ENCODE data around the gene NUP210L.
"Not testable (repeated sequence)": the region's sequence is repeated elsewhere in the genome, so short reads cannot be mapped to it uniquely, and the experiment has no call there.

The NUP210L gene

GRCh38 chr1:154094411-154094810 lies 60.5 kb downstream of the NUP210L start:
- DNase-seq: no peak

DNA sequence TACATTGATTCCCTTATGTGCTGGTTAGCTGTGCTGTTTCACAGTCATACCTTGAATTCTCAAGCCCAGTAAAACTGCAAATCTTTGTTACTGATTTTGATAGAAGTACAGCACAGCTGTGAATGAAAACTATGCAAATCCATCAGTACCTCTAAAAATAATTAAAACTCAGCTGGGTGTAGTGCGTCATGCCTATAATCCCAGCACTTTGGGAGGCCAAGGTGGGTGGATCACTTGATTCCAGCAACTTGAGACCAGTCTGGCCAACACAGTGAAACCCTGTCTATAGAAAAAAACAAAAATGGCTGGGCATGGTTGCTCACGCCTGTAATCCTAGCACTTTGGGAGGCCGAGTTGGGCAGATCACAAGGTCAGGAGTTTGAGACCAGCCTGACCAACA lies 61.2 kb downstream of the NUP210L start:
- no peak for DNase-seq

GRCh38 chr1:154091706-154092105 lies 63.2 kb downstream of the NUP210L start:
- no peak for DNase-seq

GRCh38 chr1:154087574-154087973 lies 67.3 kb downstream of the NUP210L start:
- DNase-seq: no peak

DNA sequence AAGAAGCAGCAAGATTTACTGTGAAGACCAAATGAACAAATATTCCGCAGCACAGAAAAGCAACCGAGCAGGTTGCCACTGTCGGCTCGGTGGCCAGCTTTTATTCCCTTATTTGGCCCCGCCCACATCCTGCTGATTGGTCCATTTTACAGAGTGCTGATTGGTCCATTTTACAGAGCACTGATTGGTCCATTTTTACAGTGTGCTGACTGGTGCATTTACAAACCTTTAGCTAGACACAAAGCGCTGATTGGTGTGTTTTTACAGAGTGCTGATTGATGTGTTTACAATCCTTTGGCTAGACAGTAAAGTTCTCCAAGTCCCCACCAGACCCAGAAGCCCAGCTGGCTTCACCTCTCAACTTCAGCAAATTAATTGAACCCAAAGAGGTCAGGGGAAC lies 71.8 kb downstream of the NUP210L start:
- DNase-seq: not testable (repeated sequence)

- DNase-seq: no peak
Observed at GRCh38 chr1:154081386-154082126, 73.3 kb downstream of the NUP210L start.

DNA sequence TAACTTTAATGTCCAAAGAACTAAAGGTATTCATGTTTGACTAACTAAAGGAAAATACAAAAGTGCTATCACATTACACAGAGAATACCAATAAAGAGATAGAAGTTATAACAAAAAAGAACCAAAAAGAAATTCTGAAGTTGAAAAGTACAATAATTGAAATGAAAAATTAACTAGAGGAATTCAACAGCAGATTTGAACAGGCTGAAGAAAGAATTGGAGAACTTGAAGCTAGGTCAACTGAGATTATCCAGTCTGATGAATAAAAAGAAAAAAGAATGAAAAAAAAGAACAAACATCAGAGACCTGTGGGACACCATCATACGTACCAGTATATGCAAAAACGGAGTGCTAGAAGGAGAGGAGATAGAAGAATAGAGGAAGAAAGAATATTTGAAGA lies 78.5 kb downstream of the NUP210L start:
- DNase-seq: no peak

DNA sequence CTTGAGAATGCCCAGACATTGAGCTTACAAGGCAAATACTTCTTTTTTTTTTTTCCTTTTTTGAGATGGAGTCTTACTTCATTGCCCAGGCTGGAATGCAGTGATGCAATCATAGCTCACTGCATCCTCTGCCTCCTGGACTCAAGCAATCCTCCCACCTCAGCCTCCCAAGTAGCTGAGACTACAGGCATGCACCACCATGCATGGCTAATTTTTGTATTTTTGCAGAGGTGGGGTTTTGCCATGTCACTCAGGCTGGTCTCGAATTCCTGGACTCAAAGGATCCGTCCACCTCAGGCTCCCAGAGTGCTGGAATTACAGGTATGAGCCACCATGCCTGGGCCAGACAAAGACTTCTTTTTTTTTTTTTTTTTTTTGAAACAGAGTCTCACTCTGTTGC lies 79.1 kb downstream of the NUP210L start:
- no peak for DNase-seq

GRCh38 chr1:154062309-154062708 lies 92.6 kb downstream of the NUP210L start:
- DNase-seq: no peak

GRCh38 chr1:154047436-154047835 lies 107.4 kb downstream of the NUP210L start:
- DNase-seq: not testable (repeated sequence)

DNA sequence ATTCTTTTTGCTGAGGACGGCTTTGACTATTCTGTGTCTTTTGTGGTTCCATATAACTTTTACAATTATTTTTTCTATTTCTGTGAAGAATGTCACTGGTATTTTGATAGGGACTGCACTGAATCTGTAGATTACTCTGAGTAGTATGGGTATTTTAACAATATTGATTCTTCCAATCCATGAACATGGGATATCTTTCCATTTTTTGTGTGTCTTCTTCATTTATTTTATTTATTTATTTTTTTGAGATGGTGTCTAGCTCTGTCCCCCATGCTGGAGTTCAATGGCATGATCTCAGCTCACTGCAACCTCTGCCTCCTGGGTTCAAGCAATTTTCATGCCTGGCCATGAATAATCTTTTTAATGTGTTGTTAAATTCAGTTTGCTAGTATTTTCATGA lies 121.2 kb downstream of the NUP210L start:
- DNase-seq: not testable (repeated sequence)

- no peak for DNase-seq
Observed at GRCh38 chr1:154019940-154020339, 134.9 kb downstream of the NUP210L start.

DNA sequence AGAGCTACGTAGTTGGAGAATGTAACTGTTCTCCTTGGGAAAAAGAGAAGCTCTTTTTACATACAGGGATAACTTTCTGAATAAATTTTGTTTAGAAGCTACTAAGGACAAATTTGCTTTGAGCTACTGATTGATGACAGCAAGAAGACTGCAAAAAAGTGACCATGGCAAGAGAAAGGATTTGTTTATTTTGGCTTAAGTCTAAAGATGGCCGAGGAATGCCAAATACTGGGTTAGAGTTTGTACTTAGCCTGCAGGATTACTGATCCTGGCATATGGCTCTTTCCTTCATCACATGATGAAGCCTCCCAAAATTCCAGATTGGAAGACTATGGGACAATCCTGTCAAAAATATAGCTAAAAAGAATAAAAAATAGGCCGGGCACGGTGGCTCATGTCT lies 135.6 kb downstream of the NUP210L start:
- no peak for DNase-seq

GRCh38 chr1:154014154-154014907 lies 140.5 kb downstream of the NUP210L start:
- no peak for DNase-seq

GRCh38 chr1:154012543-154012942 lies 142.3 kb downstream of the NUP210L start:
- not testable (repeated sequence) for DNase-seq

DNA sequence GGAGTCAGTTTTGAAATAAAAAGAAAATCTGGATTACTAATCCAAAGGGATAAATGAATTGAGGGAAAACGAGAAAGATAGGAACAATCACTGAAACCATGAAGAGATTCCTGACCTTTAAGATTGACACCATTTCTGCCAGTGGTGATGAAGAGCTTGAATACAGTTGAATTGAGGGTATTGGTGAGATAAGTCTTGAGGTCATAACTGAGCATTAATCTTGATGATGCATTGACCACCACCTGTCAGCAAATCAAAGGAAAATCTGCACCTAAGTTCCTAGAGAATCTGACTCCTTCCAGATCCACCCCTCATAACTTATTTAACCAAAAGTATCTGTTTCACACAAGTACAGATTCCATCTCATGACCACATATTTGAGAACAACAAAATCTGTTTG lies 142.7 kb downstream of the NUP210L start:
- no peak for DNase-seq

GRCh38 chr1:154006136-154006535 lies 148.7 kb downstream of the NUP210L start:
- no peak for DNase-seq

DNA sequence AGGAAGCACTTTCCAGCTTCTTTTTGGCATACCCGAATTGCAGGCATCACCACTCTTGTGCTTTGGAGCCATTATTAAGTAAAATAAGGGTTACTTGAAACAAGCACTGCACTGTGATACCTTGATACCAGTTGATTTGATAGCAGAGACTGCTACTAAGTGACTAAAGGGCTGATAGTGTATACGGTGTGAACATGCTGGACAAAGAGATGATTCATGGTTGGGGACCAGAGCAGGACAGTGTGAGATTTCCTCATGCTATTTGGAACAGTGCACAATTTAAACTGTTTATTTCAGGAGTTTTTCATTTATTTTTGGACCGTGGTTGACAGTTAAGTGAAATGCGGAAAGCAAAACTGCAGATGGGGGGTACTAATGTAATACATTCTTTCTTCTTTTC lies 154.5 kb downstream of the NUP210L start:
- no peak for DNase-seq

DNA sequence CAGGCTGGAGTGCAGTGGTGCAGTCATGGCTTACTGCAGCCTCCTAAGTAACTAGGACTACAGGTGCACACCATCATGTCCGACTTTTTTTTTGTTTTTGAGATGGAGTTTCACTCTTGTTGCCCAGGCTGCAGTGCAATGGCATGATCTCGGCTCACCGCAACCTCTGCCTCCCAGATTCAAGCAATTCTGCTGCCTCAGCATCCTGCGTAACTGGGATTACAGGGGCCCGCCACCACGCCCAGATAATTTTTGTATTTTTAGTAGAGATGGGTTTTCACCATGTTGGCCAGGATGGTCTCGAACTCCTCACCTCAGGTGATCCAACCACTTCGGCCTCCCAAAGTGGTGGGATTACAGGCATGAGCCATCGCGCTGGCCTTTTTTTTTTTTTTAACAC lies 158.0 kb downstream of the NUP210L start:
- DNase-seq: not testable (repeated sequence)

GRCh38 chr1:153995640-153996039 lies 159.2 kb downstream of the NUP210L start:
- DNase-seq: no peak

GRCh38 chr1:153995202-153995601 lies 159.7 kb downstream of the NUP210L start:
- no peak for DNase-seq

- no peak for DNase-seq
Observed at GRCh38 chr1:153991806-153992205, 163.1 kb downstream of the NUP210L start.

GRCh38 chr1:153991151-153991630 lies 163.7 kb downstream of the NUP210L start:
- no peak for DNase-seq

GRCh38 chr1:153990468-153991150 lies 164.3 kb downstream of the NUP210L start, which contains the start of gene RPS27:
TSS of gene RPS27 (plus strand) at chr1:153990762. CDS start at chr1:153990797, 35 bp downstream.
- peak; percentile 87 for DNase-seq

Measured in activated naive CD4-positive, alpha-beta T cell treated with Interleukin-2 at 50 U/mL for 16 hours (primary cell).